GM23338 (cell line): ENCODE data around the gene MGAT3. TPM values are rescaled to one million over a fixed set of nuclear protein-coding genes. Genes with fewer than 3 reads are reported as not detected.

ENCODE experiments used
- ATAC-seq: fragments of 200-7000 bp; cut with Tn5 transposase; 3 replicates; pipeline ENCODE4 v1.9.1; 2020
- DNase-seq: peaks from one replicate; pipeline ENCODE4 v3.0.0-alpha.2; 2015; ENCODE audit warnings: low spot score
- H2AFZ ChIP-seq: fragments of 200-600 bp; sonication (generic); 2 replicates; pipeline ENCODE4 v1.8.0; 2016; ENCODE audit warnings: antibody characterized with exemption, mild to moderate bottlenecking, moderate library complexity
- H3F3A ChIP-seq: fragments of 200-600 bp; sonication (generic); replicated peaks from 2 replicates; pipeline ENCODE4 v1.8.0; 2017; ENCODE audit warnings: antibody characterized with exemption, mixed run types, low read depth
- H3K27ac ChIP-seq: fragments of 200-600 bp; sonication (generic); 2 replicates; pipeline ENCODE4 v1.6.1; 2016; ENCODE audit warnings: low read depth
- H3K27me3 ChIP-seq: fragments of 200-600 bp; sonication (generic); 2 replicates; pipeline ENCODE4 v1.8.0; 2016; ENCODE audit warnings: mild to moderate bottlenecking, mixed run types, moderate library complexity; ENCODE audit not compliant: insufficient read depth
- H3K36me3 ChIP-seq: fragments of 200-600 bp; sonication (generic); 2 replicates; pipeline ENCODE4 v1.8.0; 2016; ENCODE audit warnings: mild to moderate bottlenecking; ENCODE audit not compliant: insufficient read depth
- H3K4me1 ChIP-seq: fragments of 200-600 bp; sonication (generic); 2 replicates; pipeline ENCODE4 v1.8.0; 2016; ENCODE audit warnings: mild to moderate bottlenecking, moderate library complexity; ENCODE audit not compliant: insufficient read depth
- H3K4me2 ChIP-seq: fragments of 200-600 bp; sonication (generic); 2 replicates; pipeline ENCODE4 v1.7.1; 2017; ENCODE audit warnings: mixed run types
- H3K4me3 ChIP-seq: fragments of 200-600 bp; sonication (generic); 2 replicates; pipeline ENCODE4 v1.6.1; 2016; ENCODE audit warnings: mixed run types
- H3K79me2 ChIP-seq: fragments of 200-600 bp; sonication (generic); replicated peaks from 2 replicates; pipeline ENCODE4 v1.8.0; 2017; ENCODE audit warnings: mild to moderate bottlenecking; ENCODE audit not compliant: insufficient read depth
- H3K9me2 ChIP-seq: fragments of 200-600 bp; sonication (generic); 2 replicates; pipeline ENCODE4 v1.8.0; 2017; ENCODE audit not compliant: insufficient read depth
- H4K20me1 ChIP-seq: fragments of 200-600 bp; sonication (generic); replicated peaks from 2 replicates; pipeline ENCODE4 v1.8.0; 2017; ENCODE audit warnings: mild to moderate bottlenecking; ENCODE audit not compliant: insufficient read depth
- H3K27ac Mint-ChIP-seq: 2 replicates; pipeline ENCODE4 v1.8.0; 2020; ENCODE audit warnings: inconsistent platforms, mild to moderate bottlenecking, moderate library complexity, mixed read lengths
- H3K27me3 Mint-ChIP-seq: 3 replicates; pipeline ENCODE4 v1.8.0; 2022; ENCODE audit warnings: low read depth, mild to moderate bottlenecking, moderate library complexity, mixed read lengths, inconsistent platforms; ENCODE audit not compliant: insufficient read depth, poor library complexity
- H3K36me3 Mint-ChIP-seq: 3 replicates; pipeline ENCODE4 v1.8.0; 2021; ENCODE audit warnings: low read depth, mild to moderate bottlenecking, inconsistent platforms, moderate library complexity, mixed read lengths
- H3K4me1 Mint-ChIP-seq: 3 replicates; pipeline ENCODE4 v1.8.0; 2020; ENCODE audit warnings: mild to moderate bottlenecking, inconsistent platforms, mixed read lengths
- H3K4me3 Mint-ChIP-seq: 3 replicates; pipeline ENCODE4 v1.8.0; 2021; ENCODE audit warnings: moderate library complexity, mild to moderate bottlenecking, inconsistent platforms, mixed read lengths
- H3K9me3 Mint-ChIP-seq: 3 replicates; pipeline ENCODE4 v1.8.0; 2020; ENCODE audit warnings: moderate library complexity, mild to moderate bottlenecking, inconsistent platforms, mixed read lengths
- CREB1 ChIP-seq: fragments of 250-450 bp; sonication (Bioruptor Pico); IDR thresholded peaks from 2 replicates; pipeline ENCODE4 v1.5.0; 2020; ENCODE audit warnings: low read depth, mild to moderate bottlenecking, moderate library complexity
- CTCF ChIP-seq, 2 experiments: fragments of 200-600 bp in 1 of 2; sonication (generic) in 1 of 2; conservative IDR thresholded peaks; 2 replicates each; pipeline versions ENCODE4 v1.5.1 to v1.6.1; 2016 to 2017; ENCODE audit warnings: antibody characterized with exemption in 2 of 2, low read depth in 2 of 2, mild to moderate bottlenecking in 2 of 2, moderate library complexity in 1 of 2
- ETS1 ChIP-seq: IDR thresholded peaks from 2 replicates; pipeline ENCODE4 v1.6.1; 2016; ENCODE audit warnings: antibody characterized with exemption
- EZH2 ChIP-seq: fragments of 200-600 bp; sonication (generic); IDR thresholded peaks from one replicate; pipeline ENCODE4 v1.8.0; 2017; ENCODE audit warnings: antibody characterized with exemption, mild to moderate bottlenecking, low read depth; ENCODE audit not compliant: unreplicated experiment
- EZH2phosphoT487 ChIP-seq: fragments of 200-600 bp; sonication (generic); IDR thresholded peaks from one replicate; pipeline ENCODE4 v1.8.1; 2018; ENCODE audit warnings: antibody characterized with exemption; ENCODE audit not compliant: unreplicated experiment
- NANOG ChIP-seq: IDR thresholded peaks from 2 replicates; pipeline ENCODE4 v1.6.1; 2016; ENCODE audit warnings: antibody characterized with exemption, borderline replicate concordance
- POLR2AphosphoS5 ChIP-seq: IDR thresholded peaks from 2 replicates; pipeline ENCODE4 v1.6.1; 2016; ENCODE audit warnings: antibody characterized with exemption, low read depth
- REST ChIP-seq: IDR thresholded peaks from one replicate; pipeline ENCODE4 v1.6.1; 2018; ENCODE audit warnings: antibody characterized with exemption; ENCODE audit not compliant: unreplicated experiment
- STAT1 ChIP-seq: IDR thresholded peaks from one replicate; pipeline ENCODE4 v1.6.1; 2016; ENCODE audit warnings: antibody characterized with exemption; ENCODE audit not compliant: unreplicated experiment
- ZNF331 ChIP-seq: fragments of 250-450 bp; sonication (Bioruptor Pico); IDR thresholded peaks from 2 replicates; pipeline ENCODE4 v1.5.0; 2020; ENCODE audit warnings: low read depth, mild to moderate bottlenecking, moderate library complexity
- ZNF462 ChIP-seq: fragments of 250-450 bp; sonication (Bioruptor Pico); IDR thresholded peaks from 2 replicates; pipeline ENCODE4 v1.5.0; 2020; ENCODE audit warnings: mild to moderate bottlenecking, moderate library complexity
- polyA plus RNA-seq: library from polyadenylated mRNA; unstranded; fragments of >200 nt; fragmentation: Nextera tagmentation; extraction: Ambion mirVana; gene quantifications from 2 replicates; pipeline ENCODE4 v1.2.1, GENCODE V29; 2016
- total RNA-seq: library from RNA; depleted of rRNA; stranded (reverse); fragments of >200 nt; shearing (Covaris generic); gene quantifications from 2 replicates; pipeline ENCODE4 v1.2.3, GENCODE V29; 2014

Gene MGAT3
- total and polyA plus RNA-seq, 2 experiments from 2014 or later = 1.7 to 10.2 TPM

GRCh38 chr22:39454385-39454871 is 2.4 kb upstream of the MGAT3 start:
- TF ChIP-seq NANOG (no peak), ZNF462 (no peak), STAT1 (no peak), EZH2 (no peak), POLR2AphosphoS5 (no peak), EZH2phosphoT487 (no peak), ZNF331 (CRISPR knock-in tag) (no peak), ETS1 (no peak), CREB1 (CRISPR knock-in tag) (no peak), CTCF (conservative IDR thresholded peaks at IDR 0.05; ENCODE audit: low read depth in 2 of 2) (no peak), REST (no peak)
- H3K4me3 Mint-ChIP-seq = peak overlapping the region; percentile 37; the same call in 1 of the 3 replicates
- Histone ChIP-seq H3K27ac (no peak overlapping the region), H3K9me2 (no peaks in the 10 kb centered on the region), H3K4me3 (no peak overlapping the region), H3K4me2 (0 out of 2 replicates have a peak overlapping the region, but pooled peaks have one; percentile 32), H3K27me3 (peaks cover 28% of the 10 kb centered on the region), H3K4me1 (peaks cover 18% of the 10 kb centered on the region), H2AFZ (no peak overlapping the region), H4K20me1 (no peaks in the 10 kb centered on the region), H3K36me3 (no peaks in the 10 kb centered on the region), H3K79me2 (no peaks in the 10 kb centered on the region), H3F3A (peaks cover 11% of the 10 kb centered on the region; the same call in 1 of the 2 replicates)
- H3K27ac Mint-ChIP-seq = no peak overlapping the region
- no peak for DNase-seq
- no peaks in the 10 kb centered on the region; the same call in 2 of the 3 replicates for H3K9me3 Mint-ChIP-seq
- peak; percentile 16 for ATAC-seq
- H3K27me3 Mint-ChIP-seq = peaks cover 41% of the 10 kb centered on the region
- H3K4me1 Mint-ChIP-seq = peaks cover 36% of the 10 kb centered on the region
- H3K36me3 Mint-ChIP-seq = peaks cover 3% of the 10 kb centered on the region; the same call in 1 of the 3 replicates
